Stomach (tissue), 4 donors: Measurements from ENCODE around the gene GJA9.
A peak's percentile ranks its signal among the peaks of the same experiment; 100 is the strongest.

Source experiments
- EP300 ChIP-seq: sonication (generic); formaldehyde crosslinking; IDR thresholded peaks from one replicate; pipeline ENCODE4 v1.6.1; 2017; ENCODE audit warnings: antibody characterized with exemption
- POLR2A ChIP-seq, 4 donors: fragments of 450-650 bp; IDR thresholded peaks; one replicate each; pipeline ENCODE4 v1.6.1; 2016; ENCODE audit warnings: antibody characterized with exemption in 4 of 4, control low read depth in 2 of 4, mild to moderate bottlenecking in 1 of 4, moderate library complexity in 1 of 4
- POLR2AphosphoS5 ChIP-seq, 3 donors: sonication (generic); formaldehyde crosslinking; IDR thresholded peaks; one replicate each; pipeline ENCODE4 v1.6.1; 2016; ENCODE audit warnings: antibody characterized with exemption in 3 of 3
- TF ChIP-seq, protein P1 (sequence below), 7 experiments: fragments of 450-650 bp in 4 of 7; fragments of 200-600 bp in 3 of 7; sonication (generic) in 3 of 7; IDR thresholded peaks; one replicate each; pipeline ENCODE4 v1.5.1; 2016 to 2019; ENCODE audit warnings: antibody characterized with exemption in 7 of 7, control low read depth in 2 of 7, mild to moderate bottlenecking in 1 of 7

DNA sequence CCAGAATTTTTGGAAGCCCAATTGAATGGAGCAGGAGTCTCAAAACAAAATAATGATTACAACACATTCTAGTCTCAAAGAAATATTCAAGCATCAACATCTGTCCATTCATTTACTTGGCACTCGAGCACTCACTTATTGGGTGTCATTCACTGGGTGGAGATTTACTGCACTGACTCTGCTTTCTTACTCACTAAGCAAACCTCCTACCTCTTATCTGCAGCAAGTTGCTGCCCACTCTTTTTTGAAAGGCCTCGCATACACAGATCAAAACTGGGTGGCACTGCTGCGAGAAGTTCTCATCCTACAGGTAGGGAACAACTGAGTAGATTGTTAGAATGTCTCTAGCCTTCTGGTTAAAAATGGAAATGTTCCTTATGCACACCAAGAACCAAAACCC lies 42.2 kb upstream of the GJA9 start:
- TF ChIP-seq, protein P1, sequence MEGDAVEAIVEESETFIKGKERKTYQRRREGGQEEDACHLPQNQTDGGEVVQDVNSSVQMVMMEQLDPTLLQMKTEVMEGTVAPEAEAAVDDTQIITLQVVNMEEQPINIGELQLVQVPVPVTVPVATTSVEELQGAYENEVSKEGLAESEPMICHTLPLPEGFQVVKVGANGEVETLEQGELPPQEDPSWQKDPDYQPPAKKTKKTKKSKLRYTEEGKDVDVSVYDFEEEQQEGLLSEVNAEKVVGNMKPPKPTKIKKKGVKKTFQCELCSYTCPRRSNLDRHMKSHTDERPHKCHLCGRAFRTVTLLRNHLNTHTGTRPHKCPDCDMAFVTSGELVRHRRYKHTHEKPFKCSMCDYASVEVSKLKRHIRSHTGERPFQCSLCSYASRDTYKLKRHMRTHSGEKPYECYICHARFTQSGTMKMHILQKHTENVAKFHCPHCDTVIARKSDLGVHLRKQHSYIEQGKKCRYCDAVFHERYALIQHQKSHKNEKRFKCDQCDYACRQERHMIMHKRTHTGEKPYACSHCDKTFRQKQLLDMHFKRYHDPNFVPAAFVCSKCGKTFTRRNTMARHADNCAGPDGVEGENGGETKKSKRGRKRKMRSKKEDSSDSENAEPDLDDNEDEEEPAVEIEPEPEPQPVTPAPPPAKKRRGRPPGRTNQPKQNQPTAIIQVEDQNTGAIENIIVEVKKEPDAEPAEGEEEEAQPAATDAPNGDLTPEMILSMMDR (IDR thresholded peaks at IDR 0.05): no peak
- no peak for TF ChIP-seq EP300
- TF ChIP-seq POLR2AphosphoS5 (IDR thresholded peaks at IDR 0.05): peak in 1 of 3 donors; percentile 52
- no peak for TF ChIP-seq POLR2A (IDR thresholded peaks at IDR 0.05)
